DOHH2 (cell line): ENCODE measurements around the gene MYH15.

Experiments
- EZH2phosphoT487 ChIP-seq: fragments of 200-600 bp; sonication (generic); IDR thresholded peaks from 2 replicates; pipeline ENCODE4 v1.6.1; 2017; ENCODE audit warnings: borderline replicate concordance, mild to moderate bottlenecking, antibody characterized with exemption, low read length, moderate library complexity, mixed read lengths
- TF ChIP-seq, protein P1 (sequence below): fragments of 200-600 bp; sonication (generic); IDR thresholded peaks from one replicate; pipeline ENCODE4 v1.5.1; 2014; ENCODE audit warnings: antibody characterized with exemption, mild to moderate bottlenecking, low read depth, low read length; ENCODE audit not compliant: poor library complexity, severe bottlenecking

DNA sequence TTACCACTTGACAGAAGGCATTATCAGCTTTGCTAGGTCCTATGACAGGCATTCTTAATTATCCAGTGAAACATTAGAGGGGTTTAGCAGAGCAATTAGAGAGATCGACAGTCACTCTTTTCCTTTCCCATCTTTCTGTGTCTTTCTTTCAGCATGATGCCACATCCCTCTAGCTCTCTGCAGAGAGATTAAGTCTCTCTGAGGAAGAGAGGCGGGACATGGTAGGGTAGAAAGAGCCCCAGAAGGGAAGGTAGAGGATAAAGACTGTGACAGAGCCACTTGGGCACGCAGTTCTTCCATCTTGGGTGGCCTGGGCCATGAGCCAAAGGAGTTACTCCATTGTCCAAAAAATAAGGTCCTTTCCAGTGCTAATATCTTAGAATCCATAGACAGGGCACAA is 158.2 kb downstream of the MYH15 start:
- TF ChIP-seq, protein P1, sequence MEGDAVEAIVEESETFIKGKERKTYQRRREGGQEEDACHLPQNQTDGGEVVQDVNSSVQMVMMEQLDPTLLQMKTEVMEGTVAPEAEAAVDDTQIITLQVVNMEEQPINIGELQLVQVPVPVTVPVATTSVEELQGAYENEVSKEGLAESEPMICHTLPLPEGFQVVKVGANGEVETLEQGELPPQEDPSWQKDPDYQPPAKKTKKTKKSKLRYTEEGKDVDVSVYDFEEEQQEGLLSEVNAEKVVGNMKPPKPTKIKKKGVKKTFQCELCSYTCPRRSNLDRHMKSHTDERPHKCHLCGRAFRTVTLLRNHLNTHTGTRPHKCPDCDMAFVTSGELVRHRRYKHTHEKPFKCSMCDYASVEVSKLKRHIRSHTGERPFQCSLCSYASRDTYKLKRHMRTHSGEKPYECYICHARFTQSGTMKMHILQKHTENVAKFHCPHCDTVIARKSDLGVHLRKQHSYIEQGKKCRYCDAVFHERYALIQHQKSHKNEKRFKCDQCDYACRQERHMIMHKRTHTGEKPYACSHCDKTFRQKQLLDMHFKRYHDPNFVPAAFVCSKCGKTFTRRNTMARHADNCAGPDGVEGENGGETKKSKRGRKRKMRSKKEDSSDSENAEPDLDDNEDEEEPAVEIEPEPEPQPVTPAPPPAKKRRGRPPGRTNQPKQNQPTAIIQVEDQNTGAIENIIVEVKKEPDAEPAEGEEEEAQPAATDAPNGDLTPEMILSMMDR = no peak
- TF ChIP-seq EZH2phosphoT487 = no peak
